T-helper 9 cell (primary cell): ENCODE measurements around the gene TBX10.
"Not testable (repeated sequence)": the region's sequence is repeated elsewhere in the genome, so short reads cannot be mapped to it uniquely, and the experiment has no call there.

ENCODE experiments used
- DNase-seq: peaks from one replicate; pipeline ENCODE4 v3.0.0-alpha.2; 2020

TBX10 gene

GRCh38 chr11:67644472-67645418, 5.2 kb upstream of the TBX10 start:
- no peak for DNase-seq

- DNase-seq: no peak
These were observed 4.5 kb upstream of the TBX10 start for GRCh38 chr11:67644042-67644441.

GRCh38 chr11:67642173-67643120, 2.9 kb upstream of the TBX10 start:
- DNase-seq: no peak

- no peak for DNase-seq
These were observed 2.0 kb upstream of the TBX10 start for GRCh38 chr11:67641338-67642172.

GRCh38 chr11:67640758-67641337, 1.3 kb upstream of the TBX10 start:
- DNase-seq: no peak

- DNase-seq: peak; percentile 50
These were observed 626 bp upstream of the TBX10 start for GRCh38 chr11:67640021-67640757.

- DNase-seq: no peak
These were observed 777 bp downstream of the TBX10 start for GRCh38 chr11:67638535-67639437.

GRCh38 chr11:67637441-67637840, 2.1 kb downstream of the TBX10 start:
- DNase-seq: not testable (repeated sequence)

GRCh38 chr11:67636962-67637361, 2.6 kb downstream of the TBX10 start:
- DNase-seq: no peak

GRCh38 chr11:67635231-67635521, 4.4 kb downstream of the TBX10 start:
- DNase-seq: no peak

GRCh38 chr11:67634366-67635230, 5.0 kb downstream of the TBX10 start:
- DNase-seq: no peak

- DNase-seq: no peak
These were observed 5.7 kb downstream of the TBX10 start for GRCh38 chr11:67633758-67634365.

- no peak for DNase-seq
These were observed 6.4 kb downstream of the TBX10 start for GRCh38 chr11:67632982-67633755.

- DNase-seq: no peak
These were observed 7.2 kb downstream of the TBX10 start for GRCh38 chr11:67632175-67632981.

GRCh38 chr11:67631853-67632174, 7.7 kb downstream of the TBX10 start:
- no peak for DNase-seq

GRCh38 chr11:67631411-67631810, 8.2 kb downstream of the TBX10 start:
- no peak for DNase-seq

- DNase-seq: no peak
These were observed 8.6 kb downstream of the TBX10 start for GRCh38 chr11:67630943-67631331.
